Brain pericyte (primary cell): ENCODE results near the gene PLPPR3.
A peak's percentile ranks its signal among the peaks of the same experiment; 100 is the strongest.

Experiments used
- DNase-seq: peaks from one replicate; pipeline ENCODE4 v3.0.0-alpha.2; 2012; ENCODE audit warnings: low read depth, low spot score

Gene PLPPR3, protein sequence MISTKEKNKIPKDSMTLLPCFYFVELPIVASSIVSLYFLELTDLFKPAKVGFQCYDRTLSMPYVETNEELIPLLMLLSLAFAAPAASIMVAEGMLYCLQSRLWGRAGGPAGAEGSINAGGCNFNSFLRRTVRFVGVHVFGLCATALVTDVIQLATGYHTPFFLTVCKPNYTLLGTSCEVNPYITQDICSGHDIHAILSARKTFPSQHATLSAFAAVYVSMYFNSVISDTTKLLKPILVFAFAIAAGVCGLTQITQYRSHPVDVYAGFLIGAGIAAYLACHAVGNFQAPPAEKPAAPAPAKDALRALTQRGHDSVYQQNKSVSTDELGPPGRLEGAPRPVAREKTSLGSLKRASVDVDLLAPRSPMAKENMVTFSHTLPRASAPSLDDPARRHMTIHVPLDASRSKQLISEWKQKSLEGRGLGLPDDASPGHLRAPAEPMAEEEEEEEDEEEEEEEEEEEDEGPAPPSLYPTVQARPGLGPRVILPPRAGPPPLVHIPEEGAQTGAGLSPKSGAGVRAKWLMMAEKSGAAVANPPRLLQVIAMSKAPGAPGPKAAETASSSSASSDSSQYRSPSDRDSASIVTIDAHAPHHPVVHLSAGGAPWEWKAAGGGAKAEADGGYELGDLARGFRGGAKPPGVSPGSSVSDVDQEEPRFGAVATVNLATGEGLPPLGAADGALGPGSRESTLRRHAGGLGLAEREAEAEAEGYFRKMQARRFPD

DNA sequence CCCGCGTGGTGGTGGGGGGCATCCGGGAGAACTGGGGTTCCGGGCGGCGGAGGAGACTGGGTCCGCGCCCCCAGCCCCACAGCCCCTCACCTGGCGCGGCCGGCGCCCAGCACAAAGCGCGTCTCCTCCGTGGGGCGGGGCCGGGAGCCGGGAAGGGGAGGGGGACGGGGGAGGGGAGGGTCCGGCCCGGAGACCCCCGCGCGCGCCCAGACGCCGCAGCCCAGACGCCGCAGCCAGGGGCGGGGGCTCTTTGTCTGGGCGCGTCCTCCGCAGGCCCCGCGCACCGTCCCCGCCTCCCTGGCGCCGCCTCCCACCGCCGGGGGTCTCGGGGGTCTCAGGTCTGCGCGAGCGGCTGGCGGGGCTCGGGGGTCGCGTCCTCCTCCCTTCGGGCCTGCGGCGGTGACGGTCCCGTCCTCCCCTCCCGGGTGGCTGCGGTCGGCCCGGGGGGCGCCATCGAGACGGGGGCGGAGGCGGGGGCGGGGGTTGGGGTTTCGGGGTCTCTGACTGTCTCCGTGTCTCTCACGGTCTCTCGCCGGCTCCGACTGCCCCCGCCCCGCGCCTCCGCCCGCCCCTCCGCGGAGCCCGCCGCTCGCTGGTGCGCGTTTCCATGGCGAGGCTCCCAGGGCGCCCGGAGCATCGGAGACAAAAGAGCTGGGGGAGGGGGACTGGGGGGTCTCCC is at the start of gene PLPPR3:
PLPPR3 (minus strand) TSS at position 131 of the 679 bp plus-strand sequence. CDS start 396 bp downstream, outside the sequence.
- no peak for DNase-seq

DNA sequence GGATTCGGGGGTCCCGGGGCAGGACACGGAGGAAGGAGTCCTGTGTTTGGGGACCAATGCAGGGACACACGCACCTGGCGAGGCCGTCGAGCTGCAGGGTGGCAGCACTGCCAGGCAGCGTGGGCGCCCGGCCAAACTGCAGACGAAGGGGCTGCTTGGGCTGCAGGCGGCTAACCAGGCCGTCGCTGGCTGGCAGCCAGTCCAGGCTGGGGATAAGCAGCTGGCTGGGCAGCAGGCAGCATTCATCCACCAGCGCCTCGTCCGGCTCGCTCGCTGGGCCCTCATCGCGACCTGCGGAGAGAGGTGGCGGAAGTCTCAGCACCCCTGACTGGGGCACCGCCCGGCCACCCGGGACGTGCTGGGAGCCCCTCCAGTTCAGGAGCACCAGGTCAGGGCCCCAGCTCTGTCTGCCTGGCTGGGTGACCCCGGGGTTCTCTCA is 49.2 kb upstream of the PLPPR3 start:
- no peak for DNase-seq

DNA sequence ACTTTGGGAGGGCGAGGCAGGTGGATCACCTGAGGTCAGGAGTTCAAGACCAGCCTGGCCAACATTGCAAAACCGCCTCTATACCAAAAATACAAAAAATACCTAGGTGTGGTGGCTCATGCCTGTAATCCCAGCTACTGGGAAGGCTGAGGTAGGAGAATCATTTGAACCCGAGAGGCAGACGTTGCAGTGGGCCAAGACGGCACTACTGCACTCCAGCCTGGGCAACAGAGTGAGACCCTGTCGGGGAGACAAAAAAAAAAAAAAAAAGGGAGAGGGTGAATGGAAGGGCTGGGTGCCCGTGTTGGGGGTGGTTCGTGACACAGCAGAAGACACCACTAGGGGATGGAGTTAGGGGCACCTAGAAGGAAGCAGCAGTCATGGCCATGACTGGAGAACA is 48.6 kb upstream of the PLPPR3 start:
- DNase-seq: no peak

DNA sequence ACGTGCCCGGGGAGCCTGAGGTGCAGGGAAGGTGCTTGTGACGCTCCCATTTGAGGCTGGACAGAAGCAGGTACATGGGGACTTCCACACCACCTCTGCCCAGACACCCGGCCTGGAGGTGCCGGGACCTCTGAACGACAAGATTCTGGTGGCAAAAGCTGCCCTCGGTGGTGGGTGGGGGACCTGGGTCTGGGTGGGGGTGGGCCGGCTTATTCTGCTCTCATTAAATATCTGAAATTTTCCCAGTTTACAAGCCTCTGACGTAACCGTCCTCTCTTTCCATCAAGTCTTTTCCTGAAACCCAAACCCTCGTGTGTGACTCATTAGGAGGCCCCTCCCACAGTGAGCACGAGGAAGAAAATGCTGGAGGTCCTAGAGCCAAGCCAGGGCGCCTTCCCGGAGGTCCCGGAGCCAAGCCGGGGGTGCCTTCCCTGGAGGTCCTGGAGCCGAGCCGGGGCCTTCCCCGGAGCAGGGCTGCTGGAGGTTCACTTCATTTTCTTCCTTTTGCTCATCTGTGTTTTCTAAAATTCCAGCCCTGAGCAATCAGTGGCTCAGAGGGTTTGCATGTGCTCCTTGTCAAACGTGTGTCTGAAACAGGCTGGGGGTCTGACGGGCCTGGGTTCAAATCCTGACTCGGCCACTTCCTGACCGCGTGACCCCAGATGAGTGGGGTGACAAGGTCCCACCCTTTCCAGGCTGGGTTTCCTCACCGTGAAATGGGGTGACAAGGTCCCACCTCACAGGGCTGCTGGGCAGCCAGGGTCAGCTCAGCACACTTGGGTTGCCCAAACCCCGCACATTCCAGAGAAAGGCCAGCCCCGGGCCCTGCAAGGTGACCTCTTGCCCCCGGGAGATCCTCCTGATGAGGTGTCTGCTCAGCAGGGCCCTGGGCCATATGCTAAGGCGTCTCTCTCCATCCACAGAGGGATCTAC is 47.8 kb upstream of the PLPPR3 start:
- peak; percentile 80 for DNase-seq

DNA sequence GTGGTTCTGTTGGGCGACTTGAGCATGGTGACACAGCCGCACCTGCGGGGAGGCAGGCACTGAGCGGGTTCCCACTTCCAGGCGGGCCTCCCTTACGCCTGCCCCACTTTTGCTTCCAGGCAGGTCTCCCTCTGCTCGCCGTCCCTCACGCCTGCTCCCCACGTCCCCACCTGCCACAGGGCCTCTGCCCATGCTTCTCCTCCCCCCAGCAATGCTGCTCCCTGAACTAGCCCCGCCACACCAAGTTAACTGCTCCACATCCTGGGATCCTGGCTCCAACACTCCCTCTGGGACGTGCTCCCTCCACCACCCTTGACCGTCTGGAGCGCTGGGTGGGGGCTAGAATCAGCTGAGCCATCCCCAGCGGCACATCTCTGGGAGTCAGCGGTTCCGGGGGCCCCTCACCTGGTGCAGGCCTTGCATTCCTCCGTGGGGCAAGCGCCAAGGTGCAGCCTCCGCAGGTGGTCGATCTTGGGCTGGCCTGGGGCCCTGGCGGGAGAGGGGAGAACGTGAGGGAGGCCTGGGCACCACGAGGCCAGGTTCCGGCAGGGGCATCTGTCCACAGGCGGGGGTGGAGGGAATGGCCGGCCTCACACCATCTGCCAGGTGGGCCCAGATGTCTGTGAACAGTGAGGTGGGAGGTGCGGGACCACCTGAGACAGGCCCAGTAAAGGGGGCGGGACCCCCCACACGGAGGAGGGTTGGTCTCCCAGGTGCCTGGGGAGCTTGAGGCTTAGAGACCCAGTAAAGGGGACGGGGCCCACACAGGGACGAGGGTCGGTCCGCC is 46.9 kb upstream of the PLPPR3 start:
- no peak for DNase-seq

DNA sequence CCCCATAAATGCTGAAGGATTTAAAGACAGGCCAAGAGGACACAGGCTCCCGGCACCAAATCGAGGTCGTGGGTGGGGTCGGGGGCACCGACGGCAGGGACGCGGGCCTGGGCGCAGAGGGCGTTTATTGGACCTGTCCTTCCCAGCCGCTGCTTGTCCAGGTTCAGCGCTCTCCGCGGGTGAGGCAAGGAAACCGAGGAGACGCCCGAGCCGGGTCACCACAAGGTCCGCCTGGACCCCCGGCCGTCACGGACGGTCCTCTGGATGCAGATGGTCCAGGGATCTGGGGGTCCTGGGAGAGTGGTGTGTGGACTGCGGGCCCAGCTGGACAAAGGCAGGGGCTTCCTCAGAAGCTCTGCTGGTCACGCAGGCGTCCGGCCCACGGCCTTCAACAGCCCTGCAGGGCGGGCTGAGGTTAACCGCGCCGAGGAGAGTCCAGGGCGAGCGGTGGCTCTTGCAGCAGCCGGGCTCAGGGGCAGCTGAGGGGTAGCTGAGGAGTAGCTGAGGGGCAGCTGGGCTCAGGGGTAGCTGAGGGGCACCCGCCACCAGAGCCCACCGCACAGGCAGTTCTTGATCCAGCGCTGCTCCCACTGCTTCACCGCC is 46.2 kb upstream of the PLPPR3 start:
- DNase-seq: no peak

DNA sequence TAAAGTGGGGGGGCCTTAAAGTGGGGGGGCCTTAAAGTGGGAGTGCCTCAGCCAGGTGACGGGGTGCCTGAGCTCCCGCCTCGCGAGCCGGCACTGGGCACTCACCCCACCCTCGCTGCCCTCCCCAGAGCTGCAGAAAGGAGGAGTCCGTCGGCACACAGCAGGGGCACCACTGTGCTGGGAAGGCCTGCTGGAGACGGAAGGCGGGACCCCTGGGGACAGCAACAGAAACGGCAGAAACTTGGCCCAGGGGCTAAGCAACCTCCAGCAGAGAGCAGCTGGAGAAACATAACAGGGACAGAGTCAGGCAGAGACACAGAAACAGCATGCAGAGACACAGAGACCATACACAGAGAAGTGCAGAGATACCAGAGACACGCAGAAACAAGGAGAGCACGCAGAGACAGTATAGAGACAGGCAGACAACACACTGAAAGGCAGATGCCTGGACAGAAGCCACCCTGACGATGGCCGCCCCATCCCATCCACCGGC is 45.6 kb upstream of the PLPPR3 start:
- DNase-seq: peak; percentile 92

DNA sequence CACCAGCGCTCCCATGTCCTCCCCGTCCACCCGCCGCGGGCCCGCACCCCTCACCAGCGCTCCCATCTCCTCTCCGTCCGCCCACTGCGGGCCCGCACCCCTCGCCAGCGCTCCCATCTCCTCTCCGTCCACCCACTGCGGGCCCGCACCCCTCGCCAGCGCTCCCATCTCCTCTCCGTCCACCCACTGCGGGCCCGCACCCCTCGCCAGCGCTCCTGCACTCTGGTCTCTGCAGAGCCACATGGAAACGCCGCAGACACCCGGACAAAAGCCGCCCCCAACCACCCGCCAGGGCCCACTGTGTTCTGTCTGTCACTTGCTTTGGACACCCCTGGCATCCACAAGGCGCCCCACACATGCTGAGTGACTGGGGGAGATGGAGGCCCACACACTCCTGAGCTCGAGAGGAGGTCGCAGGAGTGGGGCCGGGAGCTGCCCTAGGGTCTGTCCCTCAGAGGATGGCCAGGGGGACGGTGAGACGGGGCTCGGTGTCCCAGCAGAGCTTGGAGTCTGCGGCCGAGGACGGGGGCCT is 45.1 kb upstream of the PLPPR3 start:
- no peak for DNase-seq

DNA sequence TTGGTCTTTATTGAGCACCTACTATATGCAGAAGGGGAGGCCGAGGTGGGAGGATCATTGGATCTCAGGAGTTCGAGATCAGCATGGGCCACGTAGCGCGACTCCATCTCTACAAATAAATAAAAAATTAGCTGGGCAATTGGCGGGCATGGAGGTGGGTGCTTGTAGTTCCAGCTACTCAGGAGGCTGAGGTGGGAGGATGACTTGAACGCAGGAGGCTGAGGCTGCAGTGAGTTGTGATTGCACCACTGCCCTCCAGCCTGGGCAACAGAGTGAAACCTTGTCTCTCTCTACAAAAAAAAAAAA is 41.5 kb upstream of the PLPPR3 start:
- DNase-seq: no peak

DNA sequence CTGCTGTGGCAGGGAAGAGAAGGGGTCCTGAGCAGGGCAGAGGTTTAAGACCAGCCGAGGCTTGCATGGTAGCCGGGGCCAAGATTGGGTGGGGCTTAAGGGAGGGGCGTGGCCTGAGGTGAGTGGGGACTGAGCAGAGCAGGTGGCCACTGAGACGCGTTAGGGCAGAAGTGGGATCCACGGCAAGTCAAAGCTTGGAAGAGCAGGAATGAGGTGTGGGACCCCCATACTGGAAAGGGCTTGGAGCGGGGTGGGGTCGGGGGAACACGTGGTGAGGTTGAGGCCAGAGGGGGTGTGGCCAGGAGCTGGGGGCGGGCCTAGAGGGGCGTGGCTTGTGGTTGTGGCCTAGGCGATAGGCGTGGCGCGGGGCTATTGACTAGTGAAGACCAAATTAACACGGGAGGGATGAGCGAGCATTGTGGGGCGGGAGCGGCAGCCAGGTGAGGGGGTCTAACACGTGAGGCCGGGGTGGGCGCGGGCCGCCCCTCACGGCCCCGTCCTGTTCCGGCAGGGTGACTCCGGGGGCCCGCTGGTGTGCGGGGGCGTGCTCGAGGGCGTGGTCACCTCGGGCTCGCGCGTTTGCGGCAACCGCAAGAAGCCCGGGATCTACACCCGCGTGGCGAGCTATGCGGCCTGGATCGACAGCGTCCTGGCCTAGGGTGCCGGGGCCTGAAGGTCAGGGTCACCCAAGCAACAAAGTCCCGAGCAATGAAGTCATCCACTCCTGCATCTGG is 41.0 kb upstream of the PLPPR3 start:
- DNase-seq: no peak

DNA sequence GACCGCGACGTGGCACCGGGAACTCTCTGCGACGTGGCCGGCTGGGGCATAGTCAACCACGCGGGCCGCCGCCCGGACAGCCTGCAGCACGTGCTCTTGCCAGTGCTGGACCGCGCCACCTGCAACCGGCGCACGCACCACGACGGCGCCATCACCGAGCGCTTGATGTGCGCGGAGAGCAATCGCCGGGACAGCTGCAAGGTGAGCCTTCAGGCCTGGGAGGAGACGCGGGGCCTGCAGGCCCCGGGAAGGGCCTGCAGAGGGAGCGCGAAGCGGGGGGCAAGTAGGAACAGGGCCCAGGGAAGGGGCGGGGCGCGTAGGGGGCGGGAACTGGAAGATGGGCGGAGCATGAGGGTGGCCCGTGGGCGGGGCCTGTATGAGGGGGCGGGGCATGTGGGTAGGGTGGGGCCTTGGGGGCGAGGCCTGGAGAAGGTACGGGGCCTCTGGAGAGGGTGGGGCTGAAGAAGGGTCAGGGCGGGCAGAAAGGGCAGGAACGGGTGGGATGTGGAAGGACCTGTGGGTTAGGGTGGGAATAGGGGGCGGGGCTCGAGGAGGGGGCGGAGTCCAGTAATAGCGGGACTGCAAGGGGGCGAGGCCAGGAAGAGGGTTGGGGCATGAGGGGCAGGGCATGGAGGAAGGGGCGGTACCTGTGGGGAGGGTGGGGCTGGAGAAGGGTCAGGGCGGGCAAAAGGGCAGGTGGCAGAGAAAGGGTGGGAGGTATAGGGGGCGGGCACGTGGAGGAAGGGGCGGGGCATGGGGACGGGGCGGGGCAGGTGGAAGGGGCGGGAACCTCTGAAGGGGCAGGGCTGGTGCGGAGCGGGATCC is 40.2 kb upstream of the PLPPR3 start:
- no peak for DNase-seq

DNA sequence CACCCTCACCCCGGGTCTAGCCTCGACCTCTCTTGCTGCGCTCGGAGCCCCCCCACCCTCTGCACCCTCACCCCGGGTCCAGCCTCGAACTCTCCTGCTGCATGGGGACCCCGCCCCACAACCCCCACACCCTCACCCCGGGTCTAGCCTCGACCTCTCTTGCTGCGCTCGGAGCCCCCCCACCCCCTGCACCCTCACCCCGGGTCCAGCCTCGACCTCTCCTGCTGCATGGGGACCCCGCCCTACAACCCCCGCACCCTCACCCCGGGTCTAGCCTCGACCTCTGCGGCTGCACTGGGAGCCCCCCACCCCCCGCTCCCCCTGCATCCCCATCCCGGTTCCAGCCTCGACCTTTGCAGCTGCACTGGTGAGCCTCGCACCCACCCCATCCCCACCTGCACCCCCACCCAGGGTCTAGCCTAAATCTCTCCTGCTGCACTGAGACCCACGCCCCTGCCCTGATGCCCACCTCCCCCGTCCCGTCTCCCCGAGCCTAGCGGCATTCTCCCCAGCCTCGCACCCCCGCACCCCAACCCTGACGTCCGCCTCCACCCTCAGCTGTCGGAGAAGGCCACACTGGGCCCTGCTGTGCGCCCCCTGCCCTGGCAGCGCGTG is 39.5 kb upstream of the PLPPR3 start:
- DNase-seq: no peak

DNA sequence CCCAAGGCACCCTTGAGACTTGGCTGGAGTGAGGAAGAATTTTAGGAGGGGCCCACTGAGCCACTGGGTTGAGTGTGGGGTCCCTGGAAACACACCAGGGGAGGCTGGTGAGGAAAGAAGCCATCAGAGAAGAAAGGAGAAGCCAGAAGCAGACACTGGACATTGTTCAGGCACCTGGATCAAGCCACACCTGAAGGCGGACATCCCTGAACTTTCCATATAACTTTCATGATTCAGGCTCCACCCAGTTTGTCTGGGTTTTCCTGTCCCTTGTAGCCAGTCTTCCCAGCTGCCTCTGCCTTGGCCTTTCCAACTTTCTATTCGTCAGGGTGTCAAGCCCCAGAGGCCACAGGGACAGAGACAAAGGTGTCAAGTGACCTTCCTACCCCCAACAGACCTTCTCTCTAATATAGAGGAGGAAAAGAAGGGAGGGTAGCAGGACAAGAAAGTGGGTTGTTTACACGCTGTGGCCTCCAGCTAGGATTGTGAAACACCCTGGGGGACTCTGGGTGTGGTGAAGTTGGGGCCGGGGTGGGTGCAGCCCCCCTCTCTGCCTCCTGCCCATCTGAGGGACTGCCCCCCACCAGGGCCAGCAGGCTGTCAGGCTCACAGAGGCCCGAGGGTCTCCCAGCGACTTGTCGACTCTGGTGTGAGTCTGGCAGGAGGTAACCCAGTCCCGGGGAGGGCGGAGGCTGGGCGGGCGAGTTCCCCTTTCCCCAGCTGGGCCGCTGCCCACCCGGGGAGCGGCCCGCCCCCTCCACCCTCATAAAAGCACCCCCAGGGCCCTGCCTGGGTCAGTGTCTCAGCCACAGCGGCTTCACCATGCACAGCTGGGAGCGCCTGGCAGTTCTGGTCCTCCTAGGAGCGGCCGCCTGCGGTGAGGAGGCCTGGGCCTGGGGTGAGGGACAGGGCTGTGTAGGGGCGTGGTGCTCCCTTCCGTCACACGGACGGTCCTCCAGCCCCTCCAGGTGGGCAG is 37.4 kb upstream of the PLPPR3 start, which contains the start of gene CFD:
CFD (plus strand) TSS at position 797 of the 976 bp plus-strand sequence; CDS start at position 823, 26 bp downstream.
- no peak for DNase-seq

DNA sequence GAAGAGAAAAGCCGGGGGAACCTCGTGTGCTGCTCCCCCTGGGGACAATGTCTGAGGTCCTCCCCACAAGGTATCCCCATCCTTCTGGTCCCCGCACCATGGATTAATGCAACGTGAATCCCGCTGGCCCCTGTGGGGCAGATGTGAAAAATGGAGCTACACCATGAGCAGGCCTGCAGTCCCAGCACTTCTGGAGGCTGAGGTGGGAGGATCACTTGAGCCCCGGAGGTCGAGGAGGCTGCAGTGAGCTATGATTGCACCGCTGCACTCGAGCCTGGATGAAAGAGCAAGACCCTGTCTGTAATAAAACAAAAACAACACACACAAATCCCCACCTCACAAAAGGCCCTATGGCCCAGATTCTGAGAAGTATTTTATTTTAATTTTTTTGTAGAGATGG is 36.5 kb upstream of the PLPPR3 start:
- DNase-seq: no peak

DNA sequence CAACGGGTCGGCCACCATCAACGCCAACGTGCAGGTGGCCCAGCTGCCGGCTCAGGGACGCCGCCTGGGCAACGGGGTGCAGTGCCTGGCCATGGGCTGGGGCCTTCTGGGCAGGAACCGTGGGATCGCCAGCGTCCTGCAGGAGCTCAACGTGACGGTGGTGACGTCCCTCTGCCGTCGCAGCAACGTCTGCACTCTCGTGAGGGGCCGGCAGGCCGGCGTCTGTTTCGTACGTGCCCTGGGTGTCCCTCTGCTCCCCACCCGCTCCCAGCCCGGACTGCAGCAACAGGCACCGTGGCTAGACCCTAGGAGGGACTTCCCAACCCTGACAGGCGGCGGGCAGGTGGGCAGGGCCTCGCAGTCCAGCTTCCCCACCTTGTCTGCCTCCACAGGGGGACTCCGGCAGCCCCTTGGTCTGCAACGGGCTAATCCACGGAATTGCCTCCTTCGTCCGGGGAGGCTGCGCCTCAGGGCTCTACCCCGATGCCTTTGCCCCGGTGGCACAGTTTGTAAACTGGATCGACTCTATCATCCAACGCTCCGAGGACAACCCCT is 33.9 kb upstream of the PLPPR3 start:
- DNase-seq: no peak

DNA sequence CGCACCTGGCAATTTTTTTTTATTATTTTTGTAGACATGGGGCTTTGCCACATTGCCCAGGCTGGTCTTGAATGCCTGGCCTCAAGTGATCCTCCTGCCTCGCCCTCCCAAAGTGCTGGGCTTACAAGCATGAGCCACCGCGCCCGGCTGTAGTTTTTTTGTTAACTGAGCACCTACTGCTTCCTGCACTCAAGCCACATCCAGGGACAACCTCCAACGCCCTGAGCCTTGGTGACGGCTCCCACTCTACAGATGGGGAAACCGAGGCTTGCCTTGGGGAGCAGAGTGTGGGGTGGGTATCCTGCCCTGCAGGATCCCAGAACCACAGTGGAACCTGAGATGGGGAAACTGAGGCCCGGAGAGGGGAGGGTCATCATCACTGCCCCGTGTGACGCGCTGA is 33.4 kb upstream of the PLPPR3 start:
- no peak for DNase-seq
